ENCODE results near the gene RFWD3.

RFWD3 gene

DNA sequence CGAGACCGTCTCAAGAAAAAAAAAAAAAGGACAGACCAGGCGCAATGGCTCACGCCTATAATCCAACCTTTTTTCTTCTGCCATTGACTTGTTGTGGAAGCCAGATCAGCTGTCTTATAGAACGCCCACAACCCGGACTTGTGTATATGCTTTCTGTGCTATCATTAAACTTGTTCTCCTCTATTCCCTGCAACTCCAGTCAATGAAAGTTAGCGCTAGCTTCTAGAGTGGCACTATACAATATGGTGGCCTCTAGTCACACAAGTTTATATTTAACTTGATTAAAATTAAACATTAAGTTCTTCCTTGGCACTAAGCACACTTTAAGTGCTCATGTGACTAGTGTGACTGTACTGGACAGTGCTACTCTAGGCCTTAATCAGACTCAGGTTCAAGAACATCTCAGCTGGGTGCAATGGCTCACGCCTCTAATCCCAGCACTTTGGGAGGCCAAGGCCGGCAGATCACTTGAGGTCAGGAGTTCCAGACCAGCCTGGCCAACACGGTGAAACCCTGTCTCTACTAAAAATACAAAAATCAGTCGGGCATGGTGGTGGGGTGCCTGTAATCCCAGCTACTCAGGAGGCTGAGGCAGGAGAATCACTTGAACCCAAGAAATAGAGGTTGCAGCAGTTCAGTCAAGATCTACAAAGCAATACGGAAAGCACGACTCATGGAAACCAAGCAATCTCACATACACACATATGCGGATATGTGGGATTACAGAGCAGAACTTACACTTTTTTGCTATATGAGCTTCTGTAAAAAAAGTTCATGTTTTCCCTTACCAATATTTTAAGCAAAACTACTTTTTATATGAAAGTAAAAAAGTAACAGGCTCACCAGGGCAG is 41.0 kb downstream of the RFWD3 start:
- Histone ChIP-seq H3K4me3 (ENCODE audit: low read depth in 1 of 2, low read length in 2 of 2) (no peak overlapping the region), H3K4me1 (ENCODE audit: insufficient read depth, low read length) (no peaks in the 10 kb centered on the region), H3K4me2 (ENCODE audit: insufficient read depth, low read length) (no peak overlapping the region), H2AFZ (ENCODE audit: low read depth, low read length) (no peak overlapping the region), H3K36me3 (ENCODE audit: insufficient read depth, low read length) (peaks cover 100% of the 10 kb centered on the region), H3K9ac (ENCODE audit: low read depth, low read length) (no peak overlapping the region), H4K20me1 (ENCODE audit: insufficient read depth, low read length) (peaks cover 54% of the 10 kb centered on the region), H3K9me3 (ENCODE audit: insufficient read depth, low read length, severe bottlenecking) (no peaks in the 10 kb centered on the region), H3K27me3 (ENCODE audit: insufficient read depth, low read length, poor library complexity) (no peaks in the 10 kb centered on the region), H3K79me2 (ENCODE audit: insufficient read depth, low read length) (peaks cover 15% of the 10 kb centered on the region), H3K27ac (ENCODE audit: low read length) (no peak overlapping the region)
- ATAC-seq (ENCODE audit: insufficient read depth, low read depth) (no peak), DNase-seq (no peak)
- TF ChIP-seq, protein P1, sequence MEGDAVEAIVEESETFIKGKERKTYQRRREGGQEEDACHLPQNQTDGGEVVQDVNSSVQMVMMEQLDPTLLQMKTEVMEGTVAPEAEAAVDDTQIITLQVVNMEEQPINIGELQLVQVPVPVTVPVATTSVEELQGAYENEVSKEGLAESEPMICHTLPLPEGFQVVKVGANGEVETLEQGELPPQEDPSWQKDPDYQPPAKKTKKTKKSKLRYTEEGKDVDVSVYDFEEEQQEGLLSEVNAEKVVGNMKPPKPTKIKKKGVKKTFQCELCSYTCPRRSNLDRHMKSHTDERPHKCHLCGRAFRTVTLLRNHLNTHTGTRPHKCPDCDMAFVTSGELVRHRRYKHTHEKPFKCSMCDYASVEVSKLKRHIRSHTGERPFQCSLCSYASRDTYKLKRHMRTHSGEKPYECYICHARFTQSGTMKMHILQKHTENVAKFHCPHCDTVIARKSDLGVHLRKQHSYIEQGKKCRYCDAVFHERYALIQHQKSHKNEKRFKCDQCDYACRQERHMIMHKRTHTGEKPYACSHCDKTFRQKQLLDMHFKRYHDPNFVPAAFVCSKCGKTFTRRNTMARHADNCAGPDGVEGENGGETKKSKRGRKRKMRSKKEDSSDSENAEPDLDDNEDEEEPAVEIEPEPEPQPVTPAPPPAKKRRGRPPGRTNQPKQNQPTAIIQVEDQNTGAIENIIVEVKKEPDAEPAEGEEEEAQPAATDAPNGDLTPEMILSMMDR (IDR thresholded peaks at IDR 0.05; ENCODE audit: borderline replicate concordance, extremely low read depth, low read length, poor library complexity, severe bottlenecking) = no peak
- TF ChIP-seq EZH2 (IDR thresholded peaks at IDR 0.05; ENCODE audit: borderline replicate concordance, low read depth, low read length, severe bottlenecking) = no peak

DNA sequence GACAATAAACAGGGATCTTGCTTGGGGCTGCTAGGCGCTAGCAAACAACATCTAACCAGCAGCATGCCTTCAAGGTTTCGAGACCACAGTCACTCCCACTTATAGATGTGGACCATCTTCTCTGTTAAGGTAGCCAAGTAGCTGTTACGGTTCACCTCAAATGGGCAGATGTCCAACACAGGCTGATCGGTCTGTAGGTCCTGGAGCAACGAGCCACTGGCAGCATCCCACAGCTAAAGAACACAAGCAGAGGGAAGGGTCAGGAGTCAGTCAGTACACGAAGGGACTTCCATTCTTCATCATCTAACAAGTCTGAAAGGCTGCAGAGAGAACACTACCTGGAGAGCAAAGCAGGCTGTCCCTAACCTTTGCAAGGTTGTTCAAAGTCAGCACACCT is 42.8 kb downstream of the RFWD3 start:
- peaks cover 7% of the 10 kb centered on the region for H3K79me2 ChIP-seq (ENCODE audit: insufficient read depth, low read length)
- no peak overlapping the region for H2AFZ ChIP-seq (ENCODE audit: low read depth, low read length)
- no peaks in the 10 kb centered on the region for H3K9me3 ChIP-seq (ENCODE audit: insufficient read depth, low read length, severe bottlenecking)
- no peaks in the 10 kb centered on the region for H3K27me3 ChIP-seq (ENCODE audit: insufficient read depth, low read length, poor library complexity)
- no peak for TF ChIP-seq EZH2 (IDR thresholded peaks at IDR 0.05; ENCODE audit: borderline replicate concordance, low read depth, low read length, severe bottlenecking)
- TF ChIP-seq, protein P1 (IDR thresholded peaks at IDR 0.05; ENCODE audit: borderline replicate concordance, extremely low read depth, low read length, poor library complexity, severe bottlenecking) = no peak
- H3K9ac ChIP-seq (ENCODE audit: low read depth, low read length) = no peak overlapping the region
- no peaks in the 10 kb centered on the region for H3K4me1 ChIP-seq (ENCODE audit: insufficient read depth, low read length)
- H3K27ac ChIP-seq (ENCODE audit: low read length) = no peak overlapping the region
- no peak for DNase-seq
- peaks cover 54% of the 10 kb centered on the region for H4K20me1 ChIP-seq (ENCODE audit: insufficient read depth, low read length)
- ATAC-seq (ENCODE audit: insufficient read depth, low read depth) = no peak
- peaks cover 99% of the 10 kb centered on the region for H3K36me3 ChIP-seq (ENCODE audit: insufficient read depth, low read length)
- H3K4me2 ChIP-seq (ENCODE audit: insufficient read depth, low read length) = no peak overlapping the region
- no peak overlapping the region for H3K4me3 ChIP-seq (ENCODE audit: low read depth in 1 of 2, low read length in 2 of 2)

DNA sequence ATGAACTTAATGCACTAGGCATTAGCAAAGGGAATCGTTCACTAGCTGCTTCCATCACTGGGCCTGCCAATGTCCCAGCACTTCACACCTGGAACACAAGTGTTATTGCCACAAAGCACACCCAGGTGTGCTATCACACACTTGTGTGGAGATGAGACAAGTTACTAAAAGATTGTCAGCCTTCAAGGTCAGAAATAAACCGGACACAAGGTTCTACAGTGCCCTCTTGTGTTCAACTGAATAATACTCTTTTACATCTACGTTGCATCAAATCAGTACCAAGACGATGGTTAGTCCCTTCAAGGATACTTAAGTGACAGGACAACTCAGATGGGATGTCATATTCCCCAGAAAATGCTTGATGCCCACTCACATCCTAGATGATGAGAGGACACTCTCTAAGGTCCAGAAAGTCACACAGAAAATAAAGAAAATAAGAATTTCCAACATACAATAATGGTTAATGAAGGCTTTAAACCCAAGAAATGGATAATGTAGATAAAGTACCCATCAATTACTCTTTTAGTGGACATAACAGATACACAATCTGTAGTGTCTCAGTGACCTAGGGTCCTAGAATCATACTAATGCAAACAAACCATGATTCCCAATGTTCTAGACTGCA is 43.4 kb downstream of the RFWD3 start:
- Histone ChIP-seq H3K9ac (ENCODE audit: low read depth, low read length) (no peak overlapping the region), H3K4me1 (ENCODE audit: insufficient read depth, low read length) (no peaks in the 10 kb centered on the region), H3K27me3 (ENCODE audit: insufficient read depth, low read length, poor library complexity) (no peaks in the 10 kb centered on the region), H4K20me1 (ENCODE audit: insufficient read depth, low read length) (peaks cover 50% of the 10 kb centered on the region), H3K9me3 (ENCODE audit: insufficient read depth, low read length, severe bottlenecking) (no peaks in the 10 kb centered on the region), H3K36me3 (ENCODE audit: insufficient read depth, low read length) (peaks cover 94% of the 10 kb centered on the region), H3K4me3 (ENCODE audit: low read depth in 1 of 2, low read length in 2 of 2) (no peak overlapping the region), H2AFZ (ENCODE audit: low read depth, low read length) (no peak overlapping the region), H3K4me2 (ENCODE audit: insufficient read depth, low read length) (no peak overlapping the region), H3K79me2 (ENCODE audit: insufficient read depth, low read length) (peaks cover 2% of the 10 kb centered on the region; the same call in 1 of the 2 replicates), H3K27ac (ENCODE audit: low read length) (no peak overlapping the region)
- ATAC-seq (ENCODE audit: insufficient read depth, low read depth) = 0 out of 3 replicates have a peak, but pooled peaks have one; percentile 32
- DNase-seq = no peak
- TF ChIP-seq EZH2 (IDR thresholded peaks at IDR 0.05; ENCODE audit: borderline replicate concordance, low read depth, low read length, severe bottlenecking) = no peak
- TF ChIP-seq, protein P1 (IDR thresholded peaks at IDR 0.05; ENCODE audit: borderline replicate concordance, extremely low read depth, low read length, poor library complexity, severe bottlenecking) = peak; percentile 70
